GM13976 (cell line): ENCODE data around the gene HMCES.
A peak's percentile ranks its signal among the peaks of the same experiment; 100 is the strongest.

Experiments used
- DNase-seq: peaks from one replicate; pipeline ENCODE4 v3.0.0; 2012; ENCODE audit warnings: low spot score
- CTCF ChIP-seq: IDR thresholded peaks from 2 replicates; pipeline ENCODE4 v1.5.1; 2012; ENCODE audit warnings: borderline replicate concordance, mild to moderate bottlenecking; ENCODE audit not compliant: insufficient read depth; ENCODE audit errors: extremely low read depth, missing control alignments, control extremely low read depth
- in situ Hi-C: fragments of 300-500 bp; cut with MboI; formaldehyde crosslinking; loops from one replicate; pipeline ENCODE4 v1.12.0; 2022; ENCODE audit warnings: low sequenced_read_pairs, mixed read lengths, inconsistent platforms; ENCODE audit not compliant: unreplicated experiment

HMCES gene

GRCh38 chr3:129320261-129320660, 41.6 kb downstream of the HMCES start:
- no peak for TF ChIP-seq CTCF
- in situ Hi-C loops = no loop called here

GRCh38 chr3:129320825-129321487, 42.3 kb downstream of the HMCES start:
- DNase-seq = no peak
- in situ Hi-C loops = no loop called here
- no peak for TF ChIP-seq CTCF

More at GRCh38 chr3:129320261-129320660, 41.6 kb downstream of the HMCES start:
- no peak for DNase-seq

- in situ Hi-C loops = no loop called here
These were observed 43.2 kb downstream of the HMCES start for GRCh38 chr3:129321887-129322286.

GRCh38 chr3:129323651-129324294, 45.1 kb downstream of the HMCES start:
- TF ChIP-seq CTCF = no peak
- peak; percentile 76 for DNase-seq
- in situ Hi-C loops = no loop called here

More at GRCh38 chr3:129321887-129322286, 43.2 kb downstream of the HMCES start:
- DNase-seq = no peak
- no peak for TF ChIP-seq CTCF

GRCh38 chr3:129324855-129325254, 46.2 kb downstream of the HMCES start:
- in situ Hi-C loops = no loop called here
- no peak for TF ChIP-seq CTCF

GRCh38 chr3:129325383-129325782, 46.7 kb downstream of the HMCES start:
- no peak for TF ChIP-seq CTCF
- in situ Hi-C loops = no loop called here
- no peak for DNase-seq

More at GRCh38 chr3:129324855-129325254, 46.2 kb downstream of the HMCES start:
- no peak for DNase-seq
